GDM1 (cell line): ENCODE data around the gene FPR2.
"Not testable (repeated sequence)": the region's sequence is repeated elsewhere in the genome, so short reads cannot be mapped to it uniquely, and the experiment has no call there.

Source experiments
- DNase-seq: peaks from one replicate; lab custom pipeline; 2025; lab: John Stamatoyannopoulos, UW

The FPR2 gene, protein sequence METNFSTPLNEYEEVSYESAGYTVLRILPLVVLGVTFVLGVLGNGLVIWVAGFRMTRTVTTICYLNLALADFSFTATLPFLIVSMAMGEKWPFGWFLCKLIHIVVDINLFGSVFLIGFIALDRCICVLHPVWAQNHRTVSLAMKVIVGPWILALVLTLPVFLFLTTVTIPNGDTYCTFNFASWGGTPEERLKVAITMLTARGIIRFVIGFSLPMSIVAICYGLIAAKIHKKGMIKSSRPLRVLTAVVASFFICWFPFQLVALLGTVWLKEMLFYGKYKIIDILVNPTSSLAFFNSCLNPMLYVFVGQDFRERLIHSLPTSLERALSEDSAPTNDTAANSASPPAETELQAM

DNA sequence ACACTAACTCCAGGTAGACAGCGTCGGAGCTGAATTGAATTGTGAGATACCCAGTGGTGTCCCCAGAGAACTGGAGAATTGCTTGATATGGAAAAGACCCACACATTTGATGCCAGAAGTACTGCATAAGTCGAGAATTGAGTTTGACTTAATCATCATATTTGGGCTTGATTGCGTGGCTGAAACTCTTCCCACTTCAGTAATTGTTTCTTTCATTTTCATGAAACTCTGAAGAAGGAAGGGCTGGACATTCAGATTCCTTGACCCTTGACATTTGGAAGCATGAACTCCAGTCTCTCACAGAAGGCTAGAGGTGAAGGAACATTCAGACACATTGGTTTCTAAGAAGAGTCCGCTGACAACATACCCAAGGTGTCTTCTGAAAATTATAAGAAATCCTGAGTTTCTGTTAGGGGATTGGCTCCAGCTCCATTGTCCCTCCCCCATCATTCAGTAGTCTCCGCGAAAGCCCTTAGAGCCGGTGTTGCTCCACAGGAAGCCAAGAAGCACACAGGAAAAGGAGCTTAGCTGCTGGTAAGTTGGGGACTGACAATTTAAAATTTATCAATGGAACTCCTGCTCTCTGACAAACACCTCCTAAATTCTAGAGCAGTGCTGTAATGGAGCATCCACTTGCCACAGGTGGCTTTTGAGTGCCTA is at the start of gene FPR2:
FPR2 (plus strand) TSS at position 484 of the 660 bp plus-strand sequence. CDS start 7,479 bp downstream, outside the sequence.
- DNase-seq: no peak

DNA sequence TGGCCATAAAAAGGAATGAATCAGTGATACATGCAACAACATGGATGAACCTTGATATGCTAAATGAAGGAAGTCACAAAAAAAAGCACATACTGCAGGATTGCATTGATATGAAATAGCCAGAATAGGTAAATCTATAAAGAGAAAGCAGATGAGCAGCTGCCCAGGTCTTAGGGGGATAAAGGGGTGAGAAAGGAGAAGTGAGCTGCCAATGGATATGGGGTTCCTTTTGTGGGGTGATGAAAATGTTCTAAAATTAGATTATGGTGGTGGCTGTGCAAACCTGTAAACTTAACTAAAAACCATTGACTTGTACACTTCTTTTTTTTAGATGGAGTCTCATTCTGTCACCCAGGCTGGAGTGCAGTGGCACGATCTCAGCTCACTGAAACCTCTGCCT is 49.3 kb upstream of the FPR2 start:
- no peak for DNase-seq

DNA sequence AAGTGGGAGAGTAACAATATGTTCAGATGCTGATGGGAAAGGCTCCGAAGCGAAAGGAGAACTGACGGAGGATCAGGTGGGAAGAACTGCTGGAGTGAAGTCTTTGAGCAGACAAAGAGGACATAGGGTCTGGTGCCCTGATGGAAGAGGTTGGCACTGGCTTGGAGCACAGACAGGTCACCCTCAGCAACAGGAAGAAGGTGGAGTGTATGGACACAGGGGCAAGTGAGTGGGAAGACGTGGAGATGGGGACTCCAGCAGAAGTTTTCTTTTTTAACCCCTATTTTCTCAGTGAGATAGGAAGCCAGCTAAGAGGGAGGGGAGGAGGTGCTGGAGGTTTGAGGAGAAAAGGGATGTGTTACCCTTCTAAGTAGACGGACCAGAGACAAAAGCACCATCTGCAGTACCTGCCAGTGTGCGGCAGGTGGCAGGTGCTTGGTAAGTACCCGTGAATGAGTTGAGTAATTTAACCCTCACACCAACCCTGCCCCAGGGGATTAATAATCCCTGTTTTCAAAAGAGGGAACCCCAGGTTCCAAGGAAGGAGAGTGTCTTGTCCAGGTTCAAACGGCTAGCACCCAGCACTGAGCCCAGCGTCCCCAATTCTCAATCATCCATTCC is 48.4 kb upstream of the FPR2 start:
- DNase-seq: no peak

DNA sequence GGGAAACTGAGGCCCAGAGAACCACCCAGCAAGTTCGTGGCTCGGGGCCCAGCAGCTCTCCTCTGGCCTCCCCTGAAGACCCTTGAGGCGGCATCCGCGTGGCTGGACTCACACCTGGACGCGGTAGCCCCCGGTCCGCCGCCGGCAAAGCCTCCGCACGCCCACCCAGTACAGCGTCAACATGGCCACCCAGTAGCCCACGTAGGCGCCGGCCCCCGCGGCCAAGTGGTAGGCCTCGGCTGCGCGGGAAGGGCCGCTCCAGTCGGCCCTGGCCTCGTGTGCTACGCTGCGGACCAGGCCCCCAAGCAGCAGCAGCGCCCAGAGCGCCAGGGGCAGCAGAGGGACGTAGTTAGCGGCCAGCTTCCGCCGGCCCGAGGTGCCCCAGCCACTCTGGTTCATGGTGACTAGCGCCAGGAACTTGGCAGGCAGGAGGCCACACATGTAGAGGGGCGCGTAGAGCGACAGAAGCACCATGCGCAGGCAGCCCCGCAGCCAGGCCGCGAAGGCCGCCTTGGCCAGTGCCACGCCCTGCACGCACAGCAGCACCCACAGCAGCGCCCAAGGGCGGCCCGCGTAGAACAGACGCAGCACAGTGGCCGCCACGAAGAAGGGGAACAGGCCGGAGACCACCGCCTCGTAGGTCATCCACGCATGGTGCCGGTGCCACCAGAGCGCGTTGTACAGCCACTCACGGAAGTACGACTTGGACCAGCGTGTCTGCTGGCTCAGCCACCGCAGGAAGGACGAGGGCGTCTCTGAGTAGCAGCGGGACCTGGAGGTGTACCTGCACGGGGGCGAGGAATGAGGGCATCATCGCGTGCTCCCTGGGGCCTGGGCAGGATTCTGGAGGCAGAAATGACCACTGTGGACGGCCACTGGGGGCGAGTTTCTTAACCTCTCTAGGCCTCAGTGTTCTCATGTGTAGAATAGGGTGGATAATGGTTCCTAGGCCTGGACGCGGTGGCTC is 47.4 kb upstream of the FPR2 start:
- no peak for DNase-seq

DNA sequence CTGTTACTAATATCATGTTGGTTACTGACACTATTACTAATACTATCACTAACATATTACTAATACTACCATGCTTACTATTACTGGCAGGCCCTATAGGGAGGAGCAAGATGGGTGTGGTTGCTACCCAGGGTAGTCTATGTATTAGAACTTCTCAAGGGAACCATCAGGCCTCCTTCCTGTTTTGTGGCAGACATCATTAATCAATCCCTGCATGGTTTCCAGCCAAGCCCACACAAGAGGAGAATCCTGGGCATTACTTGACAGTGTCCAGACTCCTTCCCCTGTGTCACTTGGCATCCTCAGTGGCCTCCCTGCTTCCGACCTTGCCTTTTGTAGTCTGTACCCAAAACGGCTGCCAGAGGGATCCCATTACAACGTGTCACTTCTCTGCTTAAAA is 46.1 kb upstream of the FPR2 start:
- DNase-seq: no peak

DNA sequence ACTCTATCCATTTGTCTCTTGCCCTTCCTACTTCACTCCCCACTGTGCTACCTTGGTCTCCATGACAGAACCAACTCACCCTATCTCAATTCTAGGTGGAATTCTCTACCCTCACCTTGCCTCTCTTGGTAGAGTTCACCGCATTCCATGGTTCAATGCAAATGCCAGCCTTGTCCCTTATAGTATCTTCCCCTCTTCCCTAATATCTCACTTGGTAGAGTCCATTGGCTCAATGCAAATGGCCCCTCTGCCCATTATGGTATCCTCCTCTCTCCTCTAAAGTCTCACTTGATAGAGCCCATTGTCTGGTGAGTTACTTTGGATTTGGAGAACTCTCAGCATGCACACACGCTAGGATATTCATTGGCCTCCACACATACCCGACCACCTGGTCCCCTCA is 45.1 kb upstream of the FPR2 start:
- no peak for DNase-seq

DNA sequence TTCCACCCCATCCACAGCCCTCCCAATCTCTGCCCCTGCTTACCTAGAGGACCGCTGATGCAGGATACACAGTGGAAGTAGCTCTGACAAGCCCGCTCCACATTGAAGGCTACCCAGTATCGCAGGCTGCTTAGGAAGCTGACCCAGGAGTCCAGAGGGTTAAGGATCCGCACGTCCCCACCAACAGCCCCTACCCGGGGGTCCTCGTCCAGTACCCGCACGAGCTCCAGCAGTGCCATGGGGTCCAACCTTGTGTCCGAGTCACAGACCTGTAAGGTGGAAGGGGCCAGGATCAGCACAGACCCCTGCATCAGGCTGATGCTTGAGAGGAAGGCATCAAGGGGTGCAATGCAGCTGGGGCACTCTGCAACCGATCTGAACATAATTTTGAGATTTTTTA is 44.1 kb upstream of the FPR2 start:
- no peak for DNase-seq

DNA sequence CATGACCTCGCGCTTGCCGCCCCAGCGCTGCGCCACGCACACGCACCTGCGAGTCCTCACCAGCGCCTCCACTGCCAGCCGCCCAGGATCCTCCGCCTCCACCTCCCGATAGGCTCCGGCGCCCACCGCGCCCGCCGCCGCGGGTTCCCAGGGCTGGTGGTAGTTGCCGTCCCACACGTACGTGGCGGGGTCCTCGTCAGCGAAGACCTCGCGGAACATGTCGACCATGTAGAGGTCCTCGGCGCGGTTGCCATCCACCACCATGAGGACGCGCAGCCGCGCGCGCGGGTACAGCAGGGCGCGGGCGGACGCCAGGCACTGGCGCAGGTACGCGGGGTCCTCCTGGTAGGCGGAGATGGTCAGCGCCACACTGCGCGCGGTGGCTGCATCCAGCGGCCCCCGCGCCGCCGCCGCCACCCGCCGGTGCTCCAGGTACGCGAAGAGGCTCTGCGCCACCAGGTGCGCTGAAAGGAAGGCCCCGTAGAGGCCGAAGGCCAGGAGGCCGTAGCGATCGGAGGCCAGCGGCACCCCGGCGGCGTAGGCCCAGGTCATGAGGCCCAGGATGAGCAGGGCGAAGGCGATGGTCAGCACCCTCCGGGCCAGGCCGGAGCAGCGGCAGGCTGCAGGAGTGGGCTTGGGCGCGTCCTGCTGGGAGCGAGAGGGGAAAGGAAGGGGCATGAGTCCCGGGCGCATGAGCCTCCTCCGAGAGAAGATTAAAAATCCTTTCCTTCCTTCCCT is 41.6 kb upstream of the FPR2 start:
- no peak for DNase-seq

DNA sequence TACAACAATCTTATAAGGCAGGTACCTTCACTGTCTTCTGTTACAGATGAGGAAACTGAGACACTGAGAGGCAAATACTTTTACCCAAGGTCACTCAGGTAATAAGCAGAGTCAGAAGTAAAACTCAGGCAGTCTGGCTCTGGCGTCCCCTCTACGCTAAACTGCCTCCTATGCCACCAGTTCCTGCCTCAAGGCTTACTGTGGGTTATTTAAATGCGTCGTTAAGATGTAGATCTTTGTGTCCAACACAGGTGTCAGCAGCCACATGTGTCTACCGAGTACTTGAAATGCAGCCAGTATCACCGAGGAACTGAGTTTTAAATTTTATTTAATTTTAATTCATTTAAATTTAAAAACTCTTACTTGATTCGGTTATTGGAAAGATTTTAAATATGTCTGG is 39.1 kb upstream of the FPR2 start:
- DNase-seq: no peak

DNA sequence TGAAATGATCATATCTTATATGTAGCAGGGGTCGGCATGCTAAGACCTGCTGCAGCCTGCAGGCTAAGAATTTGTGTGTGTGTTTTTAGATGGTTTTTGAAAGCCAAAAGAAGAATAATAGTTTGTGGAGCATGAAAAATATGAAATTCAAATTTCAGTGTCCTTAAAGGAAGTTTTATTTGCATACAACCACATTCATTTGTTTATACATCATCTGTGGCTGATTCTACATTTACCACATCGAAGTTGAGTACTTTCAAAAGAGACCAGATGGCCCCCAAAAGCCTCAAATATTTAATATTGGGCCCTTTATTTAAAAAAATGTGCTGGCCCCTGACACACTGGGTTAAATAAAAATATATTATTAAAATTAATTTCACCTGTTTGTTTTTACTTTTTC is 38.5 kb upstream of the FPR2 start:
- no peak for DNase-seq

DNA sequence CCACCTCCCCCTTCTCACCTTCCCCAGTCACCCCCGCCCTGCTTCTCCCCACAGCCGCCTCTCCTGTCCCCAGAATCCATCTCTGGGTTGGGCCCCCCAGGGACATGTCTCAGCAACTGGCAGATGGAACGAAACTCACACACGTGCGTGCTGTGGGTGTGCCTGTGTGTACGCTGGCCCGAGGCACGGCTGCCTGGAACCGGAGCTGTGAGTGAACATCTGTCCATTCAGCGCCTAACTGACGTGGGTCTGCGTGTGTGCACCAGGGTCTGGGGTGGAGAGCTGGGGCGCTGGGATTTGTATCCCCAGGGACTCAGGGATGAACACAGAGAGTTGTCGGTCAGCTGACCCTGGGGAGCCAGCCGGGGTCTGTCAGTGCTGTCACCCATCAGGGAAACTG is 36.4 kb upstream of the FPR2 start:
- no peak for DNase-seq

DNA sequence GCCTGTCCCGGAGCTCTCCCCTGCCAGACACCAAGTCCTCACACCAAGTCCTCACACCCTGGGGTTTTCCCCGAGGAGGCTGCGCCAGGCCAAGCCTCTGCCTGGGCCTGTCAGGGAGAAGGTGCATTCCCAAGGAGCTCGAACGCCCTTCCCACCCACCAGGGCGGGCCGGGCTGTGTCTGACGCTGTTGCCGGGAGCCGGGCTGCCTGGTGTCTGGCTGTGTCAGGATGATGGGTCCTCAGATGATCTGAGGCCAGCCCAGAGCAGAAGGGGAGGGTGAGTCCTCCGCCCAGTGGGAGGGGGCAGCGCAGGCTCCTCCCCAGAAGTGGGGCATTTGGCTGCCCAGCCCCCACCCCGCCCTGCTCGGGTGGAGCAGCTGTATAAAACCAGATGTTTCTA is 34.9 kb upstream of the FPR2 start:
- no peak for DNase-seq

DNA sequence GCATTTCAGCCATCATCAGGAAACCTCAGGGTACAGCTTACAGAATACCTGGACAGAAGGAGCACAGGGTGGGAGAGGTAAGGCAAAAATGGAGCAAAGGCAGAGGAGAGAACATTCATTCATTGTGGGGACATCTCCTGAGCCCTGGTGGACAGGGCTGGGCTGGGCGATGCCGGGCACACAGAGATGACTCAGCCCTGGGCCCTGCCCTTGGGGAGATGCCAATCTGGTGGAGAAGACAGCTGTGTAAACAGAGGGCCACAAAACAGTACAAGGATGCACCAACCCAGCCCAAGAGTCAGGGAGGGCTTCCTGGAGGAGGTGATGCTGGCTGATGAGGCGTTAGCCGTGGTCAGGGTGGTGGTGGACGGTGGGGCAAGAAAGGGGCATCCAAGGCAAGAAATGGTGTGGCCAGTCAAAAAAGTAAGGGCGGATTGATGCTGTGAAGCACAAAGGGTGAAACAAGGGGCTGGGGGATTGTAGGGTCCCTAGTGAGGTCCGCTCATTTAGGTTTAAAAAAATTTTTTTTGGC is 33.6 kb upstream of the FPR2 start:
- no peak for DNase-seq

DNA sequence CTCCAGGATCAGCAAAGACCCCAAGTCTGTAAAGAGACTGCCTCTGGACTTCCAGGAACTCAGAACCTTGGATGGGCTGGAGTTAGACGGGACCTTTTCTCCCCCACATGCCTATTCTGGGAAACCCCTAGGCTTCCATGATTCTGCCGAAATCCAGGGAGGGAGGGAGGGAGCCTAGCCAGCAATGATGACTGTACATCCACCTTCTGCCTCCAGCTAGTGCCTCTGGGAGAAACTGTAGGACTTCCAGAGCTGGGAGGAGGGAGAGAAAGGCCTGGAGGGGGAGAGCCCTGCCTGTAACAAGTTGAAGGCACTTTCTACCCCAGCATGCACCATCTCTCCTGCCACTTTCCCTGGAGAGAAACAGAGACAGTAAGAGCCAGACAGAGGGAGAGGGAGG is 31.2 kb upstream of the FPR2 start:
- DNase-seq: no peak

DNA sequence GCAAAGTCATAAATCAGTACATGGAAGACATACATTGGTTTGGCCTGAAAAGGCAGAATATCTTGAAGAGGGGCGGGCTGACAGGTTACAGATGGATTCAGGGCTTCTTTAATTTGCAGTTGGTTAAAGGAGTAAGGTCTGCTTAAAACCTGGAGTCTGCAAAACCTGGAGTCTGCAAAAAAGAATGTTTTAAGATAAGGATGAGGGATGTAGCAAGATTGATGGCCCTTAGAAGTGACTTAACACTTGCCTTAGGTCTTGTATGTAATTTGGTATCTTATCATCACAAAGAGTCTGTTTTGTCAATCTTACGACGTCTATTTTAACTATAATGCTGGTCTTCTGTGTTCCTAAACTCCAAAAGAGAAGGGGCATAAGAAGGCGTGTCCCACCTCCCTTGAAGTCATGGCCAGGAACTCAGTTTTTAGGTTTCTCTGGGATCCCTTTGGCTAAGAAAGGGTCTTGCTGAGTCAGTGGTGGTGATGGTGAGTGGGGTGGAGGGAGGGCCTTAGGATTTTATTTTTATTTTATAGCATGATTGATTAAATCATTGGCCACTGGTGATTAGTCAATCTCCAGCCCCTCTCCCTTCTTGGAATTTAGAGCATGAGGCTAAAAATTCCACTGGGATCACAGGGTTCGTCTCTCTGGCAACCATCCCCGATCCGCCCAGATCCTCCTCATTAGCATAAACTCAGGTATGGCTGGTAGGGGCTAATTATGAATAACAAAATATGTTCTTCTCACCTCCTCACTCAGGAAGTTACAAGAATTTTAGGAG is 27.0 kb upstream of the FPR2 start:
- no peak for DNase-seq

DNA sequence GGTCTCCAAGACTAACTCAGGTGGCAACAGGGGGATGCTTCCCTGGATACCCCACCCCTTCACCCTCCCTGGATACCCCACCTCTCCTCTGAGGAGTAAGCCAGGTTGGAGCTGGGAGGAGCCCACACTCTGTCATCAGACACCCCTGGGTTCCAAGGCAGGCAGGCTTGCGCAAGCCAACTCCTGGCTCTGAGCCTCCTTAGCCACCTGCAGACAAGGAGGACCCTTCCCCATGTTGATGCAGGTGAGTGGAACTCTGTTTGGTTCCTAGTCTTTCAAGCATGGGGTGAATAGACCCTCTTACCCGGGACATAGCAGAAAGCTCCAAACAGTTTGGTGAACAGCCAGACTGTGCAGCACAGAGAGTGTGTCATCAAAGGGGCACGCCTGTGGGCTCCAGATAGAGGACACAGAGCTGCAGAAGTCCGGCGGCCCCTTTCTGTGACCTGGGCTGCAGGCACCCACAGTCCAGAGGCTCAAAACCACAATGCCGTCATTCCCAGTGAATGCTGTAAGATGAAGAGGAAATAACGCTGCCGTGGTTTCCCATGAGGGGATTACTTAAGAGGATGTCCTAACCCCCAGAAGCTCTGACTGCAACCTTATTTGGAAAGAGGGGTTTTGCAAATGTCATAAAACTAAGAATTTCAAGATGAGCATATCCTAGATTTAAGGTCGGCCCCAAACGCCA is 25.1 kb upstream of the FPR2 start:
- no peak for DNase-seq

DNA sequence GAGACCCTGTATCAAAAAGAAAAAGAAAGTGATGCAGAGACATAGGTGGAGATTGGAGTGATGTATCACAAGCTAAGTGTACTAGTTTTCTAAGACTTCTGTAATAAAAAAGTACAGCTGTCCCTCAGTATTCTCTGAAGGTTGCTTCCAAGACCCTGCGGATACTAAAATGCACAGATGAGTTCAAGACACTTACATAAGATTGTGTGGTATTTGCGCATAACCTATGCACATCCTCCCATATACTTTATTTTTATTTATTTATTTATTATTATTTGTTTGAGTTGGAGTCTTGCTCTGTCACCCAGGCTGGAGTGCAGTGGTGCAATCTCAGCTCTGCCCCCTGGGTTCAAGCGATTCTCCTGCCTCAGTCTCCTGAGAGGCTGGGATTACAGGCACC is 23.6 kb upstream of the FPR2 start:
- no peak for DNase-seq

DNA sequence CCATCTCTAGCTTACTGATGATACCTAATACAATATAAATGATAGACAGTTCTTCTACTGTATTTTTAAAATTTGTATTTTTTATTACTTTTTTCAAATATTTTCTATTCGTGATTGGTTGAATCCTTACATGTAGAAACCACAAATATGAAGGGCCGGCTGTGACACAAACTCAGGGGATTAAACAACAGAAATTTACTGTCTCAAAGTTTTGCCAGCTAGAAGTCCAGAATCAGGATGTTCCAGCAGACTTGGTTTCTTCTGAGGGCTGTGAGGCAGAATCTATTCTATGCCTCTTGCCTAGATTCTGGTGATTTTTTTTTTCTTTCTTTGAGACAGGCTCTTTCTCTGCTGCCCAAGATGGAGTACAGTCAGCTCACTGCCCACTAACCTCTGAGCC is 23.1 kb upstream of the FPR2 start:
- no peak for DNase-seq

DNA sequence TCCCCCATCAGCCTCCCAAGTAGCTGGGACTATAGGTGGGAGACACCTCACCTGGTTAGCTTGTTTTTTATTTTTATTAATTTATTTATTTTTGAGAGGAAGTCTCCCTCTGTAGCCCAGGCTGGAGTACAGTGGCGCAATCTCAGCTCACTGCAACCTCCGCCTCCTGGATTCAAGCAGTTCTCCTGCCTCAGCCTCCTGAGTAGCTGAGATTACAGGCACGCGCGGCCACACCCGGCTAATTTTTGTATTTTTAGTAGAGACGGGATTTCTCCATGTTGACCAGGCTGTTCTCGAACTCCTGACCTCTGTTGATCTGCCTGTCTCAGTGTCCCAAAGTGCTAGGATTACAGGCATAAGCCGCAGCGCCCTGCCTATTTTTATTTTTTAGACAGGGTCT is 22.5 kb upstream of the FPR2 start:
- DNase-seq: not testable (repeated sequence)
